Measurements from ENCODE around the gene UBIAD1.
A peak's percentile ranks its signal among the peaks of the same experiment; 100 is the strongest.
"Not testable (repeated sequence)": the region's sequence is repeated elsewhere in the genome, so short reads cannot be mapped to it uniquely, and the experiment has no call there.

Gene UBIAD1

GRCh38 chr1:11279630-11280029 is 6.6 kb downstream of the UBIAD1 start:
- no peak for DNase-seq (ENCODE audit: low read depth, low spot score)

- no peak for DNase-seq (ENCODE audit: low read depth, low spot score)
These were observed 7.8 kb downstream of the UBIAD1 start for GRCh38 chr1:11280719-11281376.

- DNase-seq (ENCODE audit: low read depth, low spot score) = peak; percentile 88
These were observed 8.7 kb downstream of the UBIAD1 start for GRCh38 chr1:11281518-11282331.

DNA sequence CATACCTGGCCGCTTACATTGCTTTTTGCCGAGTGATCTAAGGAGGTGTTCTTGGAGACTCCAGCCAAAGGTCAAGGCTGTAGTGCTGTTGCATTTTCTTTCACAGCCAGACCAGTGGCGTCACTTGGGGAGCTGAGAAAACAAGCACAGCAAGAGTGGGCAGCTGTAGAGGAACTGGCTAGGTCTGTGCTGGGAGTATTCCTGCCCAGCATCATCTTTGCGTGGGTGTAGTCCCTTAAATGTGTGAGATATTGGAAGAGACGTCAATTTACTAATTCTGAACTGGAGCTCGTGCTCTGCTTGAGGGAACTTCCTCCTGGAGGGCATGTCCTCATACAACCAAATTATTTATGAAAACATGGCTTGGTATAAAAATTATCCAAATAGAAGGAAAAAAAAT is 10.2 kb downstream of the UBIAD1 start:
- DNase-seq (ENCODE audit: low read depth, low spot score) = no peak

DNA sequence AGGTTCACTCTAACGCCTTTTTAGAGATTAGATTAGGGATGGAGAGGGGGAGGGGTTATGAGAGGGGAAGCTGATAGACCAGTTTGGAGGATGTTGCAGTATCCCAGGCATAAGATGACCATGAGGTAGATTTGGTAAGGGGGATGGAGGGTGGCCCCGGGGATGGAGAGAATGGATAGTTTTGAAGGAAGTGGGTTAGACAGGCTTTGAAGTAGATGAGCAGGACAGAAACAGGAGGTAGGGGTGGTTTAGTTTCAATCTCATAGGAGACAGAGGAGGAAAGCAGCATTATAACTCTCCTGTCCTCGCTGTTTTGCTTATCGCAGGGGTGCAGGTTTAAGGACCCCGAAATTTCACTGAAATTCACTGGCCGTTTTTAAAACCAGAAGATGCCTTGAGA is 11.8 kb downstream of the UBIAD1 start:
- no peak for DNase-seq (ENCODE audit: low read depth, low spot score)

DNA sequence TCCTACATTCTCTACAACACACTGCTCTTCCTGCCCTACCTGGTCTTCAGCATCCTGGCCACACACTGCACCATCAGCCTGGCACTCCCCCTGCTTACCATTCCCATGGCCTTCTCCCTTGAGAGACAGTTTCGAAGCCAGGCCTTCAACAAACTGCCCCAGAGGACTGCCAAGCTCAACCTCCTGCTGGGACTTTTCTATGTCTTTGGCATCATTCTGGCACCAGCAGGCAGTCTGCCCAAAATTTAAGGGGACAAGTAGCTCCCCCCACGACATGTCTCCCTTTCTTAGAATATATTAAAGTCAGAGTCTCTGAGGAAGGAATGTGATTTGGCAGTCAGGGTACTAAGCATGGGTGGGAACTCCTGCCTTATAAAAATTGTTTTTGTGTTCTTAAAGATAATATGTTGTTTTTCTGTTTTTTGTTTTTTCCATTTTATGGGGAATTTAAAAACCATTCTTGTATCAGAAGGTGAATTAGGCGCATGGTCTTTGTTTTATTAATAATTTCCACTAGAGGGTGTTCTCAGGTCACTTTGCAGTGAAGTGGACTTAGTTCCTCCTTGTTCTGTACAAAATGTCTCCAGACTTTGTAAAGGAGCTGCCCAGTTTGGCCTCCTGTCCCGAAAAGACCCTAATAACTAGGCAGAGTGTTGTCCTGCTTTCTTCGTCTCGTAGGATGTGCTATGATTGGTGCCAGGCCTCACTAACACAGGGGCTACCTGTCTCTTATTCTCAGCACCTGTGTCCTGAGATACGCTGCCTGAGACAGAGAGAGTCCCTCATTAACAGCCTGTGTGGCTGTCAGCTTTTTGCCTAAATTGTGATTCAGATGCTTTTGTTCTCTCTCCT is 13.1 kb downstream of the UBIAD1 start:
- DNase-seq (ENCODE audit: low read depth, low spot score) = peak; percentile 46

DNA sequence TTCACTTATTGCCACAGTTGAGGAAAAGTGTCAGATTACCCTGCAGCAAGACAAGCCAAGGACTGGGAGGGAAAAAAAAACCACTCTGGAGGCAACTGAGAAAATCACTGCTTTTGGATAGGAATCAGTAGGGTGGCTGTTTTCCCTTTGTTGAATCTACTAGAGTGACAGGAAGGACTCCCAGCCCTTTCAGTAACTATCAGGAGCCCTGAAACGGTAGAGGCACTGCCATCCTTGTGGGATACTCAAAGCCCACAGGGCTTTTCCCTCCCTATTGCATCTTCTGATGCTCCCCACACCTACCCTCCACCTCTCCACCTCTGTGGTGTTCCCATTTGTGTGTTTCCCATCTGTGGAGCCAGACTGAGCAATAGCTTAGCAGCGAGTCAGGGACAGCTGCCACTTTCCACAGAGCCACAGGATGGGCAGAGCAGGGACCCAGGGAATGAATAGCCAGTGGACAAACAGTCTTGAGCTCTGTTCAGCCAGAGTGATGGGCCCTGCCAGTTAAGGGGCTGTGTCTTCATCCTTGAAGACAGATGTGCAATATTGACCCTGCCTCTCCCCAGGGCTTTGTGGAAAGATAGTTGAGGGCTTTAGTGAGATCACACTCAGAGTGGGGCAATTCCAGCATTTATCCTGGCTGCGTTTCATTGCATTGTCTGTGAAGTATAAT is 13.9 kb downstream of the UBIAD1 start:
- peak; percentile 53 for DNase-seq (ENCODE audit: low read depth, low spot score)

- DNase-seq (ENCODE audit: low read depth, low spot score) = no peak
These were observed 16.1 kb downstream of the UBIAD1 start for GRCh38 chr1:11289064-11289463.

- DNase-seq (ENCODE audit: low read depth, low spot score) = no peak
These were observed 18.1 kb downstream of the UBIAD1 start for GRCh38 chr1:11291049-11291448.

GRCh38 chr1:11293856-11294255 is 20.9 kb downstream of the UBIAD1 start:
- no peak for DNase-seq (ENCODE audit: low read depth, low spot score)

GRCh38 chr1:11294951-11295350 is 22.0 kb downstream of the UBIAD1 start:
- DNase-seq (ENCODE audit: low read depth, low spot score) = no peak

DNA sequence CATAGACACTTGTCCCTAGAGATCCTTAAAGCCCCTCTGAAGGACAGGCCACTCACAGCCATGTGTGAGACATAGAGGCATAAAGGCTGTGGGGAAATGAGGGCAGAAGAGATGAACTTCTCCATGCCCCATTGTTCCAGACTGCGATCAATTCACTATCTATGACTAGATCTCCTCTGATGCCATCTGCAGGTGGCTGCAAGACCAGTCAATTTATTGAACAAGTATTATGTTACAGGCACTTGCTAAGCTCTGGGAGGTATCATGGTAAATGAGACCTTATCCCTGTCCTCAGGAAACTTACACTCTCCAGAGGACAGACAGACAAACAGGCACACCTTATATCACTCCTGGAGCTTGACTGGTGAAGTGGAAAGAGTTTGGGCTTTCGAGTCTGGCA is 22.9 kb downstream of the UBIAD1 start:
- no peak for DNase-seq (ENCODE audit: low read depth, low spot score)

DNA sequence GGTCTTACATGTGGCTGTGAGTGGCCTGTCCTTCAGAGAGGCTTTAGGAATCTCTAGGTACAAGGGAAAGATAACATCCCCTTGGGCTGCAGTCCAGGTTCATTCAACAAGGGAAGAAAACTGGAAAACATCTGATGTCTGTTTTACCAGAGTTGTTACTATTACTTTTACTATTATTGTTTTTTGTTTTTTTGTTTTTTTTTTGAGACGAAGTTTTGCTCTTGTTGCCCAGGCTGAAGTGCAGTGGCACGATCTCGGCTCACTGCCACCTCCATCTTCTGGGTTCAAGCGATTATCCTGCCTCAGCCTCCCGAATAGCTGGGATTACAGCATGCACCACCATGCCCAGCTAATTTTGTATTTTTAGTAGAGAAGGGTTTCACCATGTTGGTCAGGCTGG is 24.8 kb downstream of the UBIAD1 start:
- not testable (repeated sequence) for DNase-seq (ENCODE audit: low read depth, low spot score)

DNA sequence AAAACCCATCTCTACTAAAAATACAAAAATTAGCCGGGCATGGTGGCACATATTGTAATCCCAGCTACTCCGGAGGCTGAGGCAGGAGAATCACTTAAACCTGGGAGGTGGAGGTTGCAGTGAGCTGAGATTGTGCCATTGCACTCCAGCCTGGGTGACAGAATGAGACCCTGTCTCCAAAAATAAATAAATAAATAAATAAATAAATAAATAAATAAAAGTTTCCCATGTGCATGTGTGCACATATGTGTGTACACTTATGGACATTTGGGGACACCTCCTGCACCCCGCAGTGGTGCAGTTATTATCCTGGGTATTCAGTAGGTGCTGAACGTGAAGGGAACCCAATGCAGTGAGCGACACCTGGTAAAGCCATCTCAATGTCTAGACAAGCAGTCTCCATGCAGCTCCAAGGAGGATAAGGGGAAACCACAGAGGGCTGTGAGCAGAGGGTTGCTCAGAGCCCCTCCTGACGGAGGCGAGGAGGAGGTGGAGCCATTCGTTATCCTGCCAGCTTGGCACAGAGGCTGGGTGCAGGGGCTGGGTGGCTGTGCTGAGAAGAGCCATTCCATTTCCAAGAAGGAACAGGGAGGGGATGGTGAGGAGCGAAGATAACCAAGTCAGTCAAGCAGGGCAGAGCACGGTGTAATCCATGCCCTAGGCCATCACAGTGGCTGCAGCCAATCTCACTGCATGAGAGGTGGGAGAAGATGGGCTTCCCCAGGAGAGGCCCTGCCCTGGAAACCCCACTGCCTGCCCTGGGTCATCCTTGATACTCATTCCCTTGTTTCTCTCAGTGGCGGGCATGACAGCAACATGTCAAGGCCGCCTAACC is 25.6 kb downstream of the UBIAD1 start:
- no peak for DNase-seq (ENCODE audit: low read depth, low spot score)

GRCh38 chr1:11299225-11299574 is 26.2 kb downstream of the UBIAD1 start:
- no peak for DNase-seq (ENCODE audit: low read depth, low spot score)

DNA sequence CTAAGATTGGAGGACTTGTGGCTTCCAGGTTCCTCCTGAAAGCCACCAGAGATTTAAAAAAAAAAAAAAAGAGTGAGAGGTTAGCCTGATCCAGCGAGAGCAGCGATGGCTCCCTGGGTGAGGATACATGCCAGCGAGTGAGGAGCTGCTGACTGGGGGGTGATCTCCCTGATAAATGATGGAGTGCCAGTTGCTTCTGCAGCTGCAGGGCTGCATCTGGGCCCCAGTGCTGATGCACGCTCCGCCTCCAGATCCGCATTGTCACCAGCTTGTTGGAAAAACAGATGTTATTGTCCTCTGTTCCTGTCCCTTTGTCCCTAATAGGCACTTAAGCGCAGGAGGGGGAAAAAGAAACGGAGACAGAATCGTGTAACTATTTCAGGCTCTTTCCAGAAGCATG is 28.6 kb downstream of the UBIAD1 start:
- no peak for DNase-seq (ENCODE audit: low read depth, low spot score)

DNA sequence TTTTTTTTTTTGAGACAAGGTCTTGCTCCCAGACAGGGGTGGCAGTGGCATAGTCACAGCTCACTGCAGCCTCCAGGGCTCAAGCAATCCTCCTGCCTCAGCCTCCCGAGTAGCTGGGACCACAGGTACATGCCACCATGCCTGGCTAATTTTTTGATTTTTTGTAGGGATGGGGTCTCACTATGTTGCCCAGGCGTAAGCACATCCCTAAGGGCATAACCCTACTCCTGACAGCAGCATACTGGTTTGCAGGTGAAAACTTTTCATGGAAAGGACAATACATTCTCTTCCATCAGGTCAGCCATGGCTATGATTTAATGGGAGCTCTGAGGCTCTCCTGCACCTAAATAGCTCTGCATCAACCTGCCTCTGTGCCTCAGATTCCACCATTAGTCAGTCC is 29.4 kb downstream of the UBIAD1 start:
- no peak for DNase-seq (ENCODE audit: low read depth, low spot score)

DNA sequence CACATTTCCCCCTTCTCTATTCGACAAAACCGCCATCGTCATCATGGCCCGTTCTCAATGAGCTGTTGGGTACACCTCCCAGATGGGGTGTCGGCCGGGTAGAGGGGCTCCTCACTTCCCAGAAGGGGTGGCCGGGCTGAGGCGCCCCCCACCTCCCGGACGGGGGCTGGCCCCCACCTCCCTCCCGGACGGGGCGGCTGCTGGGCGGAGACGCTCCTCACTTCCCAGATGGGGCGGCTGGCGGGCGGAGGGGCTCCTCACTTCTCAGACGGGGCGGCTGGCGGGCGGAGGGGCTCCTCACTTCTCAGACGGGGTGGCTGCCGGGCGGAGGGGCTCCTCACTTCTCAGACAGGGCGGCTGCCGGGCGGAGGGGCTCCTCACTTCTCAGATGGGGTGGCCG is 32.5 kb downstream of the UBIAD1 start:
- not testable (repeated sequence) for DNase-seq (ENCODE audit: low read depth, low spot score)

DNA sequence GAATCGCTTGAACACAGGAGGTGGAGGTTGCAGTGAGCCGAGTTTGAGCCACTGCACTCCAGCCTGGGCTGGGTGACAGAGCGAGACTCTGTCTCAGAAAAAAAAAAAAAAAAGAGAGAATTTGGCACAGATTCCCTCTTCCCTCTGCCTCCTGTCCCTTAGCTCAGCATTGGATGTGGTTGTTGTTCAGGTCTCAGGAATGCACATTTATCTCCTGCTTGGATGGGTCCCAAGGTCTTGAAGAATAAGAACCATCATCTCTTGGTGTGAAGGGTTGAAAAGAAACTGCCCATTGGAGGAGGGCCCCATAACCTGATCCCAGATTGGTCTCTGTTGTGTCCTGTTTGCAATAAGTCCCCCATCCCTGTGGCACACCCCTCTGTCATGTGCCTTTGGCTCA is 34.9 kb downstream of the UBIAD1 start:
- peak; percentile 26 for DNase-seq (ENCODE audit: low read depth, low spot score)

DNA sequence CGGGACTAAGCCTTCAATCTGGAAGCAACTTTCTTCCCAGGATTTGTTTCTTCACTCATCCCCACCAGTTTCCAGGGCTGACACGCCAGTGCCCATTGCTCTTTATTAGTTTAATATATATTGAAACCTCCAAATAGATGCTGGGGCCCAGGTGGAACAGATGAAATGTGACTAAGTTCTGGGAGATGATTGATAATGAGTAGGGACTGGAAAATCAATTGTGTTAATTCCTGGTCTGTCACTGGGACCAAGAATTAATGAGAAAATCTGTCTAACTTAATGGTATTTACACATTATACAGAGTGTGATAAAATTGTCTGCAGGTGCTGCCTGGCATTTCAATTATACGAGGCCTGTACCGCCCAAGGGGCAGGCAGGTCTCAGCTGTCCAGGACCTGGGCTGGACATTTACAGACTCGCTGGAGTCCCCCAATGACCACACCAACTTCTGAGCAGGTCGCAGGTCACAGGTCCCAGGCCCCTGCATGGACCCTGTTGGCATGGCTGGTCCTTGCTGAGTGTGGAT is 35.8 kb downstream of the UBIAD1 start:
- no peak for DNase-seq (ENCODE audit: low read depth, low spot score)

DNA sequence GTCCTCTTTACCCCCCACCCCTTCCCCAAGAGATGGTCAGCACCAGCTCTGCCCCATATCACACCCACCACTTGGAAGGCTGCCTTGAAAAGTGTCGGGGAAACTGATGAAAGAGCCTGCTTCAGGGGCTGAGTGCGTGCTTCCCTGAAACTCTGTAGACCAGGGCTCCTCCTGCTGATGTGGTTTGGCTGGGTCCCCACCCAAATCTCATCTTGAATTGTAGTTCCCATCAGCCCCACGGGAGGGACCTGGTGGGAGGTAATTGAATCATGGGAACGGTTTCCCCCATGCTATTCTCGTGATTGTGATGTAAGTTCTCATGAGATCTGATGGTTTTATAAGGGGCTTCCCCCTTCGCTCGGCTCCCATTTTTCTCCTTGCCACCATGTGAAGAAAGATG is 36.4 kb downstream of the UBIAD1 start:
- no peak for DNase-seq (ENCODE audit: low read depth, low spot score)

Data from astrocyte of the hippocampus (primary cell).